Heart left ventricle (tissue), 16 donors: Measurements from ENCODE around the gene MXI1. TPM values are rescaled to one million over a fixed set of nuclear protein-coding genes. Genes with fewer than 3 reads are reported as not detected.
"Not testable (repeated sequence)": the region's sequence is repeated elsewhere in the genome, so short reads cannot be mapped to it uniquely, and the experiment has no call there.

ENCODE experiments used
- ATAC-seq, 4 donors: fragments of 200-7000 bp; cut with Tn5 transposase; one replicate each; pipeline ENCODE4 v1.9.1; 2020 to 2022; ENCODE audit warnings: moderate library complexity in 4 of 4, mild to moderate bottlenecking in 3 of 4, moderate number of reproducible peaks in 1 of 4
- DNase-seq, 5 donors: peaks; one replicate each; pipeline ENCODE4 v3.0.0-alpha.2; 2020
- H3K27ac ChIP-seq, 12 donors: fragments of 200-600 bp; sonication (generic) in 4 of 12; one replicate each; pipeline versions ENCODE4 v1.5.0 to v1.8.0; 2016 to 2022; ENCODE audit warnings: mild to moderate bottlenecking in 2 of 12
- H3K27me3 ChIP-seq, 9 donors: fragments of 200-600 bp; sonication (generic) in 2 of 9; one replicate each; pipeline versions ENCODE4 v1.5.1 to v1.8.0; 2016 to 2022; ENCODE audit warnings: mild to moderate bottlenecking in 3 of 9
- H3K36me3 ChIP-seq, 9 donors: fragments of 200-600 bp; sonication (generic) in 2 of 9; one replicate each; pipeline versions ENCODE4 v1.5.0 to v1.8.0; 2018 to 2022; ENCODE audit warnings: mild to moderate bottlenecking in 2 of 9
- H3K4me1 ChIP-seq, 12 donors: fragments of 200-600 bp; sonication (generic) in 4 of 12; one replicate each; pipeline versions ENCODE4 v1.5.0 to v1.8.0; 2016 to 2022; ENCODE audit warnings: mild to moderate bottlenecking in 3 of 12
- H3K4me3 ChIP-seq, 12 donors: fragments of 200-600 bp; sonication (generic) in 4 of 12; one replicate each; pipeline versions ENCODE4 v1.5.0 to v1.8.0; 2017 to 2022; ENCODE audit warnings: mild to moderate bottlenecking in 9 of 12, moderate library complexity in 4 of 12
- H3K9me3 ChIP-seq, 12 donors: fragments of 200-600 bp; sonication (generic) in 4 of 12; one replicate each; pipeline versions ENCODE4 v1.5.0 to v1.8.0; 2016 to 2022; ENCODE audit warnings: mild to moderate bottlenecking in 1 of 12
- CTCF ChIP-seq, 12 donors: fragments of 200-600 bp; sonication (generic) in 4 of 12; IDR thresholded peaks; one replicate each; pipeline versions ENCODE4 v1.5.0 to v1.8.0; 2018 to 2022; ENCODE audit warnings: antibody characterized with exemption in 12 of 12, mild to moderate bottlenecking in 5 of 12
- POLR2A ChIP-seq, 2 donors: fragments of 450-650 bp; IDR thresholded peaks; one replicate each; pipeline ENCODE4 v1.6.1; 2017; ENCODE audit warnings: antibody characterized with exemption in 2 of 2, mild to moderate bottlenecking in 2 of 2, moderate library complexity in 2 of 2
- WGBS, 4 donors: extraction: QIAGEN DNeasy Blood & Tissue Kit in 2 of 4; methylation state at CpG; one replicate each; pipeline versions ENCODE4 v1.1.5 to v1.1.7; 2013 to 2018; 5-methylcytosine and 5-hydroxymethylcytosine counted together
- intact Hi-C, 10 donors: fragments of 100-400 bp; cut with DNase I; formaldehyde crosslinking; loops; one replicate each; pipeline versions ENCODE4 v1.11.1 to v1.14.2; 2022
- polyA plus RNA-seq, 2 donors: library from polyadenylated mRNA; stranded (reverse); fragments of 200-250 nt; gene quantifications; one replicate each; pipeline ENCODE4 v1.2.3, GENCODE V29; 2013
- total RNA-seq, 9 donors: library from RNA; depleted of rRNA in 2 of 9; stranded (reverse); fragments of >200 nt in 2 of 9; fragmentation: NEBNext Ultra II Directional in 3 of 9; extraction: Animal tissue kit (Norgen Biotek cat#: 25700) in 3 of 9; gene quantifications; one replicate each; pipeline versions ENCODE4 v1.1.0 to v1.2.4, GENCODE V29; 2016 to 2023
- donor health status: ischemic (EF 13 %, LVEDD 7.1; RV severe dilation, severe dysfunction).
- donor health status: healthy with polysubstance abuse.
- donor health status: DM: no; HTN: yes; CAD: no.
- donor health status: DM: no; HTN: no; CAD: no.
- donor health status: ischemic (EF 25% LVEDD 6.9; RV normal size, moderate dysfunction).
- donor health status: ischemic (EF 25% LVEDD 5.7; RV mildly dilated, moderate dysfunction).
- donor health status: healthy.
- donor health status: DM: yes; HTN: yes; CAD: no.
- donor health status: ischemic (EF 35%, LVEDD 5.7; RV mildly dilated, moderate dysfunction).
- donor health status: nonischemic (EF 11% LVEDD 7.7; RV severe dilation, severe dysfunction).
- donor health status: DM: yes; HTN: yes; CAD: no.
- donor health status: PGD.
- donor health status: ischemic (EF 29% LVEDD 5.4; RV normal size, mild dysfunction).
- donor health status: nonischemic (EF 23%, LVEDD 6.1; RV moderate dilation, normal function).

Gene MXI1
- total and polyA plus RNA-seq, 11 donors = 20.3 to 83.2 (median 60.6) TPM

GRCh38 chr10:110242511-110242910, 35.1 kb downstream of the MXI1 start:
- Histone ChIP-seq H3K27ac (no peak overlapping the region), H3K9me3 (peaks cover 0 to 12% (median 0%) of the 10 kb centered on the region in 12 donors), H3K4me3 (no peak overlapping the region), H3K27me3 (no peaks in the 10 kb centered on the region), H3K4me1 (peaks cover 0 to 48% (median 17%) of the 10 kb centered on the region in 12 donors), H3K36me3 (peaks cover 0 to 35% (median 18%) of the 10 kb centered on the region in 9 donors)
- TF ChIP-seq POLR2A (IDR thresholded peaks at IDR 0.05) (no peak), CTCF (IDR thresholded peaks at IDR 0.05) (no peak)
- 77 to 89% (median 83%) methylated on average over 1 of the region's 1 CpG for WGBS, 4 donors
- intact Hi-C loops = no loop called here
- no peak for DNase-seq
- no peak for ATAC-seq

GRCh38 chr10:110244550-110244949, 37.1 kb downstream of the MXI1 start:
- Histone ChIP-seq H3K9me3 (no peaks in the 10 kb centered on the region), H3K4me3 (no peak overlapping the region), H3K27ac (no peak overlapping the region), H3K4me1 (peaks cover 0 to 44% (median 17%) of the 10 kb centered on the region in 12 donors), H3K27me3 (no peaks in the 10 kb centered on the region), H3K36me3 (peaks cover 0 to 22% (median 14%) of the 10 kb centered on the region in 9 donors)
- DNase-seq = no peak
- WGBS, 4 donors = 82 to 88% (median 85%) methylated on average over 3 of the region's 3 CpGs
- intact Hi-C loops = no loop called here
- TF ChIP-seq CTCF (IDR thresholded peaks at IDR 0.05) = no peak
- TF ChIP-seq POLR2A (IDR thresholded peaks at IDR 0.05) = no peak
- no peak for ATAC-seq

- H3K27ac ChIP-seq, H3K9me3 ChIP-seq, DNase-seq, ATAC-seq, H3K4me3 ChIP-seq, H3K27me3 ChIP-seq, intact Hi-C loops: not testable (repeated sequence)
- 75 to 97% (median 87%) methylated on average over 4 to 5 of the region's 5 CpGs for WGBS, 4 donors
- Histone ChIP-seq H3K36me3 (peaks cover 0 to 22% (median 14%) of the 10 kb centered on the region in 9 donors), H3K4me1 (peaks cover 0 to 25% (median 8%) of the 10 kb centered on the region in 12 donors)
Observed at GRCh38 chr10:110247833-110248232, 40.4 kb downstream of the MXI1 start.

GRCh38 chr10:110249489-110249888, 42.1 kb downstream of the MXI1 start:
- Histone ChIP-seq H3K4me1 (peaks cover 0 to 27% (median 6%) of the 10 kb centered on the region in 12 donors), H3K36me3 (peaks cover 0 to 22% (median 14%) of the 10 kb centered on the region in 9 donors)
- ATAC-seq, H3K9me3 ChIP-seq, H3K27me3 ChIP-seq, intact Hi-C loops, DNase-seq, H3K27ac ChIP-seq, H3K4me3 ChIP-seq: not testable (repeated sequence)
- WGBS, 4 donors = 75 to 91% (median 85%) methylated on average over 1 of the region's 1 CpG

- H3K27ac ChIP-seq, H3K27me3 ChIP-seq, DNase-seq, H3K4me3 ChIP-seq, intact Hi-C loops, ATAC-seq: not testable (repeated sequence)
- peaks cover 0 to 23% (median 6%) of the 10 kb centered on the region in 12 donors for H3K4me1 ChIP-seq
- WGBS, 4 donors = 41 to 94% (median 69%) methylated on average over 1 of the region's 1 CpG
- H3K36me3 ChIP-seq = peaks cover 0 to 13% (median 0%) of the 10 kb centered on the region in 9 donors
- peaks cover 0 to 11% (median 0%) of the 10 kb centered on the region in 12 donors for H3K9me3 ChIP-seq
Observed at GRCh38 chr10:110251392-110251791, 44.0 kb downstream of the MXI1 start.

GRCh38 chr10:110252151-110252550, 44.7 kb downstream of the MXI1 start:
- peaks cover 0 to 11% (median 0%) of the 10 kb centered on the region in 12 donors for H3K9me3 ChIP-seq
- peaks cover 0 to 11% (median 0%) of the 10 kb centered on the region in 9 donors for H3K36me3 ChIP-seq
- H3K4me3 ChIP-seq = no peak overlapping the region
- DNase-seq (no peak), ATAC-seq (no peak)
- H3K4me1 ChIP-seq = peaks cover 0 to 23% (median 6%) of the 10 kb centered on the region in 12 donors
- intact Hi-C loops = no loop called here
- H3K27ac ChIP-seq = no peak overlapping the region
- no peak for TF ChIP-seq POLR2A (IDR thresholded peaks at IDR 0.05)
- no peak for TF ChIP-seq CTCF (IDR thresholded peaks at IDR 0.05)
- 91 to 98% (median 94%) methylated on average over 1 of the region's 1 CpG for WGBS, 4 donors
- H3K27me3 ChIP-seq = no peaks in the 10 kb centered on the region
